HG03378 (cell line): Measurements from ENCODE around the gene FCER1G.

Experiments
- ATAC-seq: cut with Tn5 transposase; IDR thresholded peaks from one replicate; pipeline ENCODE4 v1.9.1; 2021; ENCODE audit warnings: mild to moderate bottlenecking, moderate library complexity; ENCODE audit not compliant: unreplicated experiment

FCER1G gene

DNA sequence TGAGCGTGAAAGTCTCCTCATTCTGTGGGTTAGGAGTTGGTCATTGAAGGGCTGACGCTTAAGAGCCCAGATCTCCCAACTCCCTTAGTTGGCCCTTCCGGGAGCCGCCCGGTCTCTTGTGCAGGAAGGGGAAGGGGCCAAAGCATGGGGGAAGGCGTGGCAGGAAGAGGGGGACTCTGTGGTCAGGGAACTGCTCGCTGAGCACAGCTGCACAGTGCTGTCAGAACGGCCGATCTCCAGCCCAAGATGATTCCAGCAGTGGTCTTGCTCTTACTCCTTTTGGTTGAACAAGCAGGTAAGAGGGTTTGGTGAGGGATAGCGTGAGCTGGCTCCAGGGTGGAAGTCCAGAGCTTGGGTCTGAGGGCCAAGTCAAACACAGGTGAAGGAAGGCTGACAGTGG lies at the start of gene FCER1G:
FCER1G (plus strand) TSS at position 220 of the 400 bp plus-strand sequence; CDS start at position 247, 27 bp downstream.
- no peak for ATAC-seq

DNA sequence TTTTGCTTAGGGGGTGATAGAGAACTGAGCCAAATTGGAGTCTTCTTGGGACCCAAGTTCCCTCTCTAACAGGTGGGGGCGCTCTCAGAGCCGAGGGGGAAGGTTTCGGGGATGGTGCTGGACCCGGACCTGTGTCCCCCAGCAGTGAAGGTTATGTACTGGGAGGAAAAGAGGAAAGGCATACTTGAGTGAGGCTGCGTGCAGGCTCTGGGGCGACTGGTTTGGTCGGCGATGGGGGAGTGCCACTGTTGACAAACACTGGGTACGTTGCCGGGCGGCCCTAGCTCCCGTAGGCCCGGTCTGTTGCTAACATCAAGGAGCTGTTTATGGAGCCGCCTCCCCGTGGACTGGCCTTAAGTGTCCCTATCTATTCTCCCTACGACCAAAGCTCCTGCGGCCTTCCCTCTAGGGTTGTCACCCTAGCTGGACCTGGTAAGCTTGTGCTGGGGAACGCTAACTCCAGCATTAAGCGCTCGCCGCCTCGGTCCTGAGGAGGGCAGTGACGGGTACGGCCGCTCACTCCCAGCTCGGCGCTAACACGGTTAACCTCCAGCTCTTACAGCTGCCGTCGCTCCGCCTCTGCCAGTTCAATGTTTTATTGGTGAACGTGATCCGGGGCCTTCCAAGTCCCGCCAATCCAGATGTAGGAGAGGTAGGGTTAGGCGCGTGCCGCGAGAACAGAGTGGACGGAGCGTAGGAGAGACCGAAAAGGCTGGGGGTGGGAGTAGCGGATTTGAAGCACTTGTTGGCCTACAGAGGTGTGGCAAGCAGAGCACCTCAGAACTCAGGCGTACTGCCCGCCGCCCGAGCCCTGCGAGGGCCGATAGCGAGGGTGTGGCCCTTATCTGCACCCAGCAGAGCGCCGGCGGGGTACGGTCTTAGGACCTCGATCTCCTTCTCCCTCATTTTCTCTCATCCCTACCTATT lies 49.1 kb upstream of the FCER1G start, which contains the start of gene PPOX:
PPOX (plus strand) TSS at position 685 of the 927 bp plus-strand sequence. CDS start 422 bp downstream, outside the sequence.
- ATAC-seq: peak; percentile 90

DNA sequence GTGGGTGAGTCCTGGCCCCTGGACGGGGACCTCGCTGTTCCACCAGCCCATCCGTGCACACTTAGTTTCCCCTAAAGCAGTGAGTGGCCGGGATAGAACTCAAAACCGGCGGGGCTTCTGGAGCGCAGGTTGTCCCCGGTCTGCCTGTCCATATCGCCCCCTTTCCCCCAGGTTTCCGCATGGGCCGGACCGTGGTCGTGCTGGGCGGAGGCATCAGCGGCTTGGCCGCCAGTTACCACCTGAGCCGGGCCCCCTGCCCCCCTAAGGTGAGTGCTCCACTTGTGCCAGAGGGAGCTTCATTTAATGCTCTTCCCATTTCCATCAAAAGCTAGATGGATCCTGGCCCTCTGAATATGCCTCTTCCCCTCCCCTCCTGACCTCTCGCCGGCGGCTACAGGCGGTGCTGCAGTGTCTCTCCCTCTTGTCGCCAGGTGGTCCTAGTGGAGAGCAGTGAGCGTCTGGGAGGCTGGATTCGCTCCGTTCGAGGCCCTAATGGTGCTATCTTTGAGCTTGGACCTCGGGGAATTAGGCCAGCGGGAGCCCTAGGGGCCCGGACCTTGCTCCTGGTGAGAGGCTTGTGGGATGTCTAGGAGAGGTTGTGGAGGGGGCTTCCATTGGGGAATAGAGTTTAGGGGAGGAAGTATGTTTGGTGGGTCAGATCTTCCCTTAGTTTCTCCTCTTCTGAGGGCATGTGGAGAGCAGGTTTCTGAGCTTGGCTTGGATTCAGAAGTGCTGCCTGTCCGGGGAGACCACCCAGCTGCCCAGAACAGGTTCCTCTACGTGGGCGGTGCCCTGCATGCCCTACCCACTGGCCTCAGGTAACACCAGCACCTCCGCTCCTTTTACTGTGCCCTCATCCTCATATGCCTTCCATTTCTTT lies 48.2 kb upstream of the FCER1G start:
- no peak for ATAC-seq

- ATAC-seq: no peak
Observed at GRCh38 chr1:161168906-161169305, 46.2 kb upstream of the FCER1G start.

DNA sequence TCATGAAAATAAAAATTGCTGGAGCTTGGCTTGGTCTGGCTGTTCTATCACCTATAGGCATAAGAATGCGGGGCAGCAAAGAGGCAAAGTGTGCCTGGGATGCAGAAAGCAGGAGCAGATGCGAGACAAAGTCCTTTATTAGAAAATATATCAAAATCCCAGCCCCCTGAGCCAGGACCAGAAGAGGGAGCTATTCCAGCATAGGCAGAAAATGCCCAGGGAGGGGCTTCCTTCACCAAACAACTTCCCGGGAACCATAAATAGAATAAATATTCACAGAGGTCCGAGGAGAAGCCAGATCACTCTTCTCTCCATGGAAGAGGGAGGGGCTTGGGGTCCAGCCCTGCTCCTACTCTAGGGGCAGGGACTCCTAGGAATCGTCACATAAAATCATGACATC lies 43.9 kb upstream of the FCER1G start:
- no peak for ATAC-seq

DNA sequence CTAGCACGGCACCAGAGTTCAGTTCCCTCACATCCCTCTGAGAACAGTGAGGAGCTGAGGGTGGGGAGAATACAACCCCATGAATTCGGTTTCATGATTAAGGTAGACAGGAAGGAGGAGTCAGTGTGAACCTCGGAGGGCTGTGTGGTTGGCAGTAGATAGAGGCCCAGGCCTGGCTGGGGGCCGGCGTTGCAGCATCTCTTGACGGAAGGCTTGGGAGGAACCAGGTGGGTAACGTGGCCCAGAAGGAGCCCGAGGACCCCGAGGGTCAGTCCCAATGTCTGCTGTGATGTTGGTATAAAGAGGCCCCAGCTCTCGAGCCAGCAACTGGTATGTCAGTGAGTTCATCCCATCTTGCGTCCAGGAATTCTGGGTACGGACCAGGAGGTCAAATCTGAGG lies 43.4 kb upstream of the FCER1G start:
- ATAC-seq: no peak

GRCh38 chr1:161172349-161172748 lies 42.7 kb upstream of the FCER1G start:
- ATAC-seq: no peak

- ATAC-seq: no peak
Observed at GRCh38 chr1:161172776-161173376, 42.2 kb upstream of the FCER1G start.

- no peak for ATAC-seq
Observed at GRCh38 chr1:161173711-161174110, 41.4 kb upstream of the FCER1G start.

DNA sequence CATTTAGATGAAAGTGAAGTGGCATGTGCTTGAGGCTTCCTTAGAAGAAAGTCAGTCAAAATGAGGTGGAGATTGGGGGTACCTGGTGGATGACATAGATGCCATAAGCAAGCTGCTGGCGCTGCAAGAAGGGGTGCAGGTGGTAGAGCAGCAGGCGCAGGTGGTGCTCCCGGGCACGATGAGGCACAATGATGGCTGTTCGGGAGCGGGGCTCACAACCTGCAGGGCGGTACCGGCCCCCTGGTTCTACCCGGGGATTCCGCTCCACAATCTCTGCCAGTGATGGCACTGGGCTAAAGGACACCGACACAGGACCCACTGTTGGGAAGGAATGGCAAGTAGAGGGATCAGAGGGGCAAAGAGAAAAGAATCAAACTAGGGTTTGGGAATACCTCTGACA lies 40.2 kb upstream of the FCER1G start:
- no peak for ATAC-seq

- no peak for ATAC-seq
Observed at GRCh38 chr1:161175771-161176453, 39.2 kb upstream of the FCER1G start.

- no peak for ATAC-seq
Observed at GRCh38 chr1:161176468-161177111, 38.5 kb upstream of the FCER1G start.

- peak; percentile 61 for ATAC-seq
Observed at GRCh38 chr1:161177112-161177935, 37.8 kb upstream of the FCER1G start, which contains the start of gene B4GALT3. TSS of gene B4GALT3 (minus strand) at chr1:161177507. CDS start at chr1:161176060, 1,447 bp downstream.

DNA sequence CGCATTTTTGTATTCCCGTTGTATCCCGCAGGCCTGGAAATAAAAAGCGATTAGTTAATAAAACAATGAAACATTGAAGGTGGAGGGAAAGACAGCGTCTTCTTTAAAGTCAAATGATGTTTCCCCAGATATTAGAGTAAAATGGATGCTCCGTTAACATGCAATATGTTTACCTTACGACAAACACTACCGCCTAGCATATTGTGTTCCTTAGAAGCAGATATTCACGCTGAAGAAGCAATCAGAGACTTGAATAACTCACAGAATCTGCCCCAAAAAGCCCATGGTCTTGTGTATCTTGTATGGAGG lies 37.2 kb upstream of the FCER1G start:
- ATAC-seq: no peak

DNA sequence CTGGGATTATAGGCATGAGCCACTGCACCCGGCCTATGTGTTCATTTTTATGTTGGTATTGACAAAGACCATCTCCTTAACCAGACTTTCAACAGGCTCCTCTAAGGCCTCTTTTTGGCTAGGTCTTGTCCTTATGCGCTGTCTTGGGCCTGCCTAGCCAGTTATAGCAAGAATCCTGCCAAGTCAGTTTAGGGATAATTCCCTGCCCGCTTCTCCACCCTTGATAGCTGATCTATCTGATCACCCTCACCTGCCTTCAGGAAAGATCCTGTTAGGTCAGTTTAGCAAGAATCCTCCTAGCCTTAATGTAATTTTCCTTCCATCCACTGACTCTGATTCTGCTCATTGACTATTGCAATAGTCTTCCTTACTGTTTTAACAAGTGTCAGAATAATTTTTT lies 35.4 kb upstream of the FCER1G start:
- ATAC-seq: no peak

DNA sequence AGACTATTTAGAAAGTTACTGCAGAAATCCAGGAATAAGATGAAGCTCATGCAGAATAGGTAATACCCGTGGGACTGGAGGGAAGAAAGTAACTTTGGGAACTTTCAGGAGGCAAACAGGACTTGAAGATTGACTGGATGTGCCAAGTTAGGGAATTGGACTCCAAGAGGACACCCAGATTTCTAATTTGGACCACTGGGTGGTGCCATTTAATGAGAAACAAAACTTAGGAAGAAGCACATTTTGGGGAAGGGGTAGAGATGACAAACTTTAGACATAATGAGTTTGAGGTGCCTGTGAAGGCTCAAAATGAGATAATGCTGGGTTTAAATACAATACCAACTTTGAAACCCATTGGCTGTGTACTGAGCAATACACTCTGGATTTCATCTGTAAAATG lies 34.5 kb upstream of the FCER1G start:
- ATAC-seq: no peak

DNA sequence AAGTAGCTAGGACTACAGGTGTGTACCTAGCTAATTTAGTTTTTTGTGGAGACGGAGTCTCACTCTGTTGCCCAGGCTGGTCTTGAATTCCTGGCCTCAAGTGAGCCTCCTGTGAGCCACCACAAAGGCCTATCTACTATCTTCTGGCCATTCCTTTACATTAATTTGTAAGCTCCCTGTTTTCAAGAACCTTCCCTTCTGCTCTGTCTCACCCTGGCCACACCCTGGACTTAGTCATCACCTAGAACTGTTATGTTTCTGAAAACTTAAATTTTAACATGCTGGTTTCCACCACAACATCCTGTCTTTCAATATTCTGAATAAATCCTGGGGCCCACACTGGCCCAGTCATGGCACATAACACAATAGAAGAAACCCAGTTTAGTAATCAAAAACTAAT lies 32.9 kb upstream of the FCER1G start:
- ATAC-seq: peak; percentile 65

- ATAC-seq: peak; percentile 66
Observed at GRCh38 chr1:161185282-161185682, 29.8 kb upstream of the FCER1G start.

DNA sequence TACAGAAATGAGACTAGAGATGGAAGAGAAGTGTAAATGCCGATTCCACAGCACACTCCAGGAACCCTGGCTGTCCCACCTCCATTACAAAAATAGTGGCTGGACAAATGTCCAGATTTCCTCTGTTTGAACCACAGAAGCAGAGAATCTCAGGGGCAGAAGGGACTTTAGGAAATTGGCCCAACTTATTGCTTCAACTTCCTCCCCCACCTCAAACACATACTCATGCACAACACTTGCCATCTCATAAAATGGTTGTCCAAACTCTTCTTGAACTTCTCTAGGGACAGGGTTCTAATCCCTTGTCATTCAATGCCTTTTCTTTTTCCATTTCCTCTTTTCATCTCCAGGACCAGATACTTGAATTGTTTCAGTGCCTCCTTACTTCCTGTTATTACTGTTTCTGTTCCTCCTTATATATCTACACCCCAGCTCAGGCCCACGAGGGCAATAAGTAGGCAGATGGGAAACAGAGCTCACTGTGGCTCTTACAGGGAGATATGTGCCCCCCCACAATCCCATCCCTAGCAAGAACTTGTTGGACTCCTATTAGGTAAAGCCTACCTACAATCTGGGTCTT lies 29.3 kb upstream of the FCER1G start:
- peak; percentile 18 for ATAC-seq
